Measurements from ENCODE around the gene UBE2K. TPM values are rescaled to one million over a fixed set of nuclear protein-coding genes. Genes with fewer than 3 reads are reported as not detected.

Gene UBE2K
- total RNA-seq, 4 donors from 2014 or later, result 21.5 to 32.2 (median 25.7) TPM

DNA sequence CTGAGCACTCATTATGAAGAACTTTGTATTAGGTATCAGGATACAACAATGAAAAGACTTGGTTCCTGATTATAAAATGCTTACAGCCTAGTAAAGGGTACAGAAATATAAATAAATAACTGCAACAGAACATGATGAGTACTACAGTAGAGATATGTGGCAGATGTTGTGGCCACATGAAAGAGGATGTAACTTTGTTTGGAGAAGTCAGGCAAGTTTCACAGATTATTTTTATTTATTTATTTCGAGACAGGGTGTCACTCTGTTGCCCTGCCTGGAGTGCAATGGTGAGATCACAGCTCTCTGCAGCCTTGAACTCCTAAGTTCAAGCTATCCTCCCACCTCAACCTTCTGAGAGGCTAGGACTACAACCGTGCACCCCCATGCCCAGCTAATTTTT, 15.8 kb upstream of the UBE2K start:
- WGBS, 2 donors, result 77 to 79% methylated on average over 2 of the region's 2 CpGs
- DNase-seq (ENCODE audit: low spot score in 2 of 2), result no peak
- no peak for TF ChIP-seq POLR2A (IDR thresholded peaks at IDR 0.05)
- TF ChIP-seq, protein P1, sequence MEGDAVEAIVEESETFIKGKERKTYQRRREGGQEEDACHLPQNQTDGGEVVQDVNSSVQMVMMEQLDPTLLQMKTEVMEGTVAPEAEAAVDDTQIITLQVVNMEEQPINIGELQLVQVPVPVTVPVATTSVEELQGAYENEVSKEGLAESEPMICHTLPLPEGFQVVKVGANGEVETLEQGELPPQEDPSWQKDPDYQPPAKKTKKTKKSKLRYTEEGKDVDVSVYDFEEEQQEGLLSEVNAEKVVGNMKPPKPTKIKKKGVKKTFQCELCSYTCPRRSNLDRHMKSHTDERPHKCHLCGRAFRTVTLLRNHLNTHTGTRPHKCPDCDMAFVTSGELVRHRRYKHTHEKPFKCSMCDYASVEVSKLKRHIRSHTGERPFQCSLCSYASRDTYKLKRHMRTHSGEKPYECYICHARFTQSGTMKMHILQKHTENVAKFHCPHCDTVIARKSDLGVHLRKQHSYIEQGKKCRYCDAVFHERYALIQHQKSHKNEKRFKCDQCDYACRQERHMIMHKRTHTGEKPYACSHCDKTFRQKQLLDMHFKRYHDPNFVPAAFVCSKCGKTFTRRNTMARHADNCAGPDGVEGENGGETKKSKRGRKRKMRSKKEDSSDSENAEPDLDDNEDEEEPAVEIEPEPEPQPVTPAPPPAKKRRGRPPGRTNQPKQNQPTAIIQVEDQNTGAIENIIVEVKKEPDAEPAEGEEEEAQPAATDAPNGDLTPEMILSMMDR (IDR thresholded peaks at IDR 0.05), result no peak
- no peak overlapping the region for H3K4me3 ChIP-seq (ENCODE audit: low read depth, poor library complexity, severe bottlenecking)
- intact Hi-C loops (cut with DNase I; ENCODE audit: low total_unique reads), result no loop called here

DNA sequence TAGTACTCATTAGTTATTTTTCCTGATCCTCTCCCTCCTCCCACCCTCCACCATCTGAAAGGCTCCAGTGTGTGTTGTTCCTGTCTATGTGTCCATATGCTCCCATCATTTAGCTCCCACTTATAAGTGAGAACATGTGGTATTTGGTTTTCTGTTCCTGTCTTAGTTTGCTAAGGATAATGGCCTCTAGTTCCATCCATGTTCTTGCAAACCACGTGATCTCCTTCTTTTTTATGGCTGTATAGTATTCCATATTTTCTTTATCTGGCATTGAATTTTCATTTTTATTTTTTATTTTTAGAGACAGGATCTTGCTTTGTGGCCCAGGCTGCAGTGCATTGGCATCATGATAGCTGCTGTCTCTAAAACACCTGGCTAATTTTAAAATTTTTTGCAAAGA, 11.9 kb upstream of the UBE2K start:
- WGBS, 2 donors, result 0 to 38% methylated on average over 1 of the region's 1 CpG
- no peak for DNase-seq (ENCODE audit: low spot score in 2 of 2)
- intact Hi-C loops (cut with DNase I; ENCODE audit: low total_unique reads), result no loop called here
- TF ChIP-seq POLR2A (IDR thresholded peaks at IDR 0.05), result no peak
- TF ChIP-seq, protein P1 (IDR thresholded peaks at IDR 0.05), result no peak
- H3K4me3 ChIP-seq (ENCODE audit: low read depth, poor library complexity, severe bottlenecking), result no peak overlapping the region

DNA sequence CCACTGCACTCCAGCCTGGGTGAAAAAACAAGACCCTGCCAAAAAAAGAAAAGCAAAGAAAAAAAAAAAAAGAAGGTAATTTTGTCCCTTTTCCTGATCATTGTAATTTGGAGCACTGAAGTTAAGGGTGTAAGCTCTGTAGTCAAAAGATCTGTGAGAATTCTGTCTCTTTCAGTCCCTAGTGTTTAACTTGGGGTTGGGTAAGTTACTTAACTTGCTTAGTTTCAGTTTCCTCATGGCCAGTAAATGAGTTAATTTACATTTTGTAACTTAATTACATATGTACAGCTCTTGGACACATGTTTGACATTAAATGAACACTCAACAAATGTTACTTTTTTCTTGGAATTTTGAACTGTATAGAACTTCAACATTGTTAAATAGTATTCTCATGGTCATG, 10.9 kb upstream of the UBE2K start:
- intact Hi-C loops (cut with DNase I; ENCODE audit: low total_unique reads), result no loop called here
- no peak overlapping the region for H3K4me3 ChIP-seq (ENCODE audit: low read depth, poor library complexity, severe bottlenecking)
- no peak for TF ChIP-seq POLR2A (IDR thresholded peaks at IDR 0.05)
- TF ChIP-seq, protein P1 (IDR thresholded peaks at IDR 0.05), result no peak
- no peak for DNase-seq (ENCODE audit: low spot score in 2 of 2)

DNA sequence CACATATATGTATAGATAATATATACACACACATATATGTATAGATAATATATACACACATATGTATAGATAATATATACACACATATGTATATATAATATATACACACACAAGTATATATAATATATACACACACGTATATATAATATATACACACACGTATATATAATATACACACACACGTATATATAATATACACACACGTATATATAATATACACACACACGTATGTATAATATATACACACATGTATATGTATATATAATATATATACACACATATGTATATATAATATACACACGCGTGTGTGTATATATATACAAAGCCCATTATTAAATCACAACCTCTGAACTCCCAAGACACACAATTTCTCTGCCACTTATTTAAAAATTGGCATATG, 8.0 kb upstream of the UBE2K start:
- DNase-seq (ENCODE audit: low spot score in 2 of 2), result no peak
- intact Hi-C loops (cut with DNase I; ENCODE audit: low total_unique reads), result no loop called here
- TF ChIP-seq POLR2A (IDR thresholded peaks at IDR 0.05), result no peak
- TF ChIP-seq, protein P1 (IDR thresholded peaks at IDR 0.05), result no peak
- 71 to 80% methylated on average over 7 of the region's 7 CpGs for WGBS, 2 donors
- H3K4me3 ChIP-seq (ENCODE audit: low read depth, poor library complexity, severe bottlenecking), result no peak overlapping the region

DNA sequence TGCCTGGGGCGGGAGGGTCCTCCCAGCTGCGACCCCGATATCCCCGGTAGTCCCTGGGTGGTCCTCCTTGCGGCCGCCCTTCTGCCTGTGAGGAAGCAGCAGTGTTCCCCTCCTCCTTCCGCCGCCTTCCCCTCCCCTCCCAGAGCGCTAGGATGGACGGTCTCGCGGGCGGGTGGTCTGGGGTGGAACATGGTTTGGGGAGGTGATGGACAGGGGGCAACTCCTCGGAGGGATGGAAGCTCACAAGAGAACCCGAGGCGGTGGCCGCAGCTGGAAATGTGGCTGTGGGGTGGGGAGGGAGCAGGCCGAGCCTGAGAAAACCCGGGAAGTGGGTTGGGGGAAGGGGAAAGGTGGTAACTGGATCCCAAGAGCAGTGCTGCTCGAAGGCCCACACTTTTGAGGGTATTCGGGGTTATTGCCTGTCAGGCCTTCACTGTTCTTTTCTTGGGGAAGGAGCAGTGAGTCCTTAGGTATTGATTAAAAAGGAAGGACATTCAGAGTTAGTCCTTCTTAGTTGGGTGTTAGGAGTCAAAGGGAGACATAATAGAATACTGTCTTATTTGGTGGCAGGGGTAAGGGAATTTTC, 581 bp downstream of the UBE2K start:
- 0 to 1% methylated on average over 9 to 21 of the region's 21 CpGs for WGBS, 2 donors
- TF ChIP-seq, protein P1 (IDR thresholded peaks at IDR 0.05), result no peak
- no peak for TF ChIP-seq POLR2A (IDR thresholded peaks at IDR 0.05)
- peak; percentile 39 to 91 for DNase-seq (ENCODE audit: low spot score in 2 of 2)
- peak overlapping the region; percentile 89 for H3K4me3 ChIP-seq (ENCODE audit: low read depth, poor library complexity, severe bottlenecking)
- intact Hi-C loops (cut with DNase I; ENCODE audit: low total_unique reads), result loop anchor here (5.0 kb wide), 1 partner anchor 279 kb away; the partner anchor contains the start of gene PDS5A

All from lower leg skin (tissue), 4 donors.